WTC11 (cell line): ENCODE results near the gene CCDC28B. TPM values are rescaled to one million over a fixed set of nuclear protein-coding genes. Genes with fewer than 3 reads are reported as not detected.
A peak's percentile ranks its signal among the peaks of the same experiment; 100 is the strongest.

Source experiments
- ATAC-seq: fragments of 200-7000 bp; cut with Tn5 transposase; 2 replicates; pipeline ENCODE4 v1.10.0; 2021; ENCODE audit warnings: mild to moderate bottlenecking, moderate library complexity
- CTCF ChIA-PET: fragments of 300-600 bp; sonication (Branson Sonifier 250); formaldehyde crosslinking; loops from one replicate; lab custom pipeline; 2021; ENCODE audit warnings: antibody characterized with exemption; lab: Charles Lee
- POLR2A ChIA-PET: fragments of 350-600 bp; sonication (Branson Sonifier 250); formaldehyde crosslinking; loops from one replicate; lab custom pipeline; 2021; ENCODE audit warnings: antibody characterized with exemption; lab: Charles Lee
- DNase-seq: peaks from one replicate; pipeline ENCODE4 v3.0.0; 2021; ENCODE audit warnings: low spot score
- H3K27ac Mint-ChIP-seq: 2 replicates; pipeline ENCODE4 v1.8.0; 2021; ENCODE audit warnings: mixed read lengths
- H3K27me3 Mint-ChIP-seq: 2 replicates; pipeline ENCODE4 v1.8.0; 2021; ENCODE audit warnings: low read depth, mild to moderate bottlenecking, moderate library complexity, mixed read lengths
- H3K36me3 Mint-ChIP-seq: 2 replicates; pipeline ENCODE4 v1.8.0; 2021; ENCODE audit warnings: mixed read lengths
- H3K4me1 Mint-ChIP-seq: 2 replicates; pipeline ENCODE4 v1.8.0; 2022; ENCODE audit warnings: mixed read lengths
- H3K4me3 Mint-ChIP-seq: 2 replicates; pipeline ENCODE4 v1.8.0; 2021; ENCODE audit warnings: mild to moderate bottlenecking, moderate library complexity, mixed read lengths
- H3K9me3 Mint-ChIP-seq: 2 replicates; pipeline ENCODE4 v1.8.0; 2021; ENCODE audit warnings: mixed read lengths
- ATF2 ChIP-seq: sonication (generic); formaldehyde crosslinking; IDR thresholded peaks from 2 replicates; pipeline ENCODE4 v1.8.1; 2022; ENCODE audit warnings: low read depth, missing genetic modification reagents, borderline replicate concordance
- ATF3 ChIP-seq: sonication (generic); formaldehyde crosslinking; conservative IDR thresholded peaks from 2 replicates; pipeline ENCODE4 v1.8.1; 2022; ENCODE audit warnings: mild to moderate bottlenecking, missing genetic modification reagents
- CTCF ChIP-seq: fragments of 200-600 bp; IDR thresholded peaks from 2 replicates; pipeline ENCODE4 v1.8.0; 2022; ENCODE audit warnings: antibody characterized with exemption
- ELF4 ChIP-seq: sonication (generic); formaldehyde crosslinking; IDR thresholded peaks from 2 replicates; pipeline ENCODE4 v1.8.1; 2022; ENCODE audit warnings: low read depth, mild to moderate bottlenecking, moderate library complexity, missing genetic modification reagents
- FOXJ3 ChIP-seq: sonication (generic); formaldehyde crosslinking; IDR thresholded peaks from 2 replicates; pipeline ENCODE4 v1.9.0; 2021; ENCODE audit warnings: missing genetic modification reagents, mild to moderate bottlenecking, borderline replicate concordance
- MYBL2 ChIP-seq: sonication (generic); formaldehyde crosslinking; IDR thresholded peaks from 2 replicates; pipeline ENCODE4 v1.8.1; 2023; ENCODE audit warnings: mild to moderate bottlenecking, moderate library complexity, missing genetic modification reagents
- NR1H2 ChIP-seq: sonication (generic); formaldehyde crosslinking; IDR thresholded peaks from 2 replicates; pipeline ENCODE4 v1.9.0; 2021; ENCODE audit warnings: mild to moderate bottlenecking, moderate library complexity, missing genetic modification reagents
- RELA ChIP-seq: sonication (generic); formaldehyde crosslinking; IDR thresholded peaks from 2 replicates; pipeline ENCODE4 v1.8.1; 2022; ENCODE audit warnings: missing genetic modification reagents, mild to moderate bottlenecking, borderline replicate concordance
- SP1 ChIP-seq: sonication (generic); formaldehyde crosslinking; conservative IDR thresholded peaks from 2 replicates; pipeline ENCODE4 v1.8.1; 2022; ENCODE audit warnings: missing genetic modification reagents
- TCF7 ChIP-seq: sonication (generic); formaldehyde crosslinking; IDR thresholded peaks from 2 replicates; pipeline ENCODE4 v1.8.0; 2022; ENCODE audit warnings: mild to moderate bottlenecking, low read depth, missing genetic modification reagents, moderate library complexity
- TP53 ChIP-seq: sonication (generic); formaldehyde crosslinking; IDR thresholded peaks from 2 replicates; pipeline ENCODE4 v1.8.1; 2023; ENCODE audit warnings: mild to moderate bottlenecking, missing genetic modification reagents
- total RNA-seq: library from RNA; stranded (reverse); gene quantifications from 3 replicates; pipeline ENCODE4 v1.2.3, GENCODE V29; 2021
- TF ChIP-seq, protein P1 (sequence below): fragments of 250-450 bp; sonication (Bioruptor Pico); IDR thresholded peaks from 2 replicates; pipeline ENCODE4 v1.9.0; 2021; ENCODE audit warnings: mild to moderate bottlenecking
- TF ChIP-seq, protein P2 (sequence below): sonication (generic); formaldehyde crosslinking; IDR thresholded peaks from 2 replicates; pipeline ENCODE4 v1.8.1; 2022; ENCODE audit warnings: missing genetic modification reagents, borderline replicate concordance
- TF ChIP-seq, protein P3 (sequence below): sonication (generic); formaldehyde crosslinking; IDR thresholded peaks from 2 replicates; pipeline ENCODE4 v1.8.1; 2023; ENCODE audit warnings: mild to moderate bottlenecking, missing genetic modification reagents, moderate library complexity
- TF ChIP-seq, protein P4 (sequence below): sonication (generic); formaldehyde crosslinking; IDR thresholded peaks from 2 replicates; pipeline ENCODE4 v1.8.0; 2022; ENCODE audit warnings: mild to moderate bottlenecking, missing genetic modification reagents

CCDC28B gene
- total RNA-seq, 1 experiment from 2014 or later = 34.4 TPM

- no peak for DNase-seq
- no peak overlapping the region for H3K4me3 Mint-ChIP-seq
- H3K4me1 Mint-ChIP-seq = peaks cover 10% of the 10 kb centered on the region
- no peak overlapping the region for H3K27ac Mint-ChIP-seq
- H3K9me3 Mint-ChIP-seq = no peaks in the 10 kb centered on the region
- CTCF ChIA-PET = interaction anchor here (1.5 kb wide), 1 partner anchor 40 kb away, joined by 5 read pairs; no protein-coding TSS in a partner anchor
- POLR2A ChIA-PET = no interaction called here
- TF ChIP-seq ELF4 (CRISPR knock-in tag) = no peak
- TF ChIP-seq TCF7 (CRISPR knock-in tag) = no peak
- TF ChIP-seq SP1 (CRISPR knock-in tag) = no peak
- H3K36me3 Mint-ChIP-seq = peaks cover 4% of the 10 kb centered on the region
- H3K27me3 Mint-ChIP-seq = peaks cover 10% of the 10 kb centered on the region
- ATAC-seq = no peak
Measured at GRCh38 chr1:32208469-32208868, 8.1 kb downstream of the CCDC28B start.

DNA sequence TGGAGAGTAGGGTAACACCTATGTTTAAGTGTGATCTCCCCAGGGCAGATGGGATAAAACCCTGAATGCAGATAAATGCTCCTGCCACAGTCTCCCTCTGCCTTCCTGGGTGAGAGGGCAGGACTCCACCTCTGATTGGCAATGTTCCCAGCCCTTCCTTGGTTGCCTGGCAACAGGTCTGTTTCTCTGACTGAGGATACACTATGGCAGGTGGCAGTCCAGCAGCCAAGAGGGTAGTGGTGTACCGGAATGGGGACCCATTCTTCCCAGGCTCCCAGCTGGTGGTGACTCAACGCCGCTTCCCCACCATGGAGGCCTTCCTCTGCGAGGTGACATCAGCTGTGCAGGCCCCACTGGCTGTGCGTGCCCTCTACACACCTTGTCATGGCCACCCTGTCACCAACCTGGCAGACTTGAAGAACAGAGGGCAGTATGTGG, 8.5 kb downstream of the CCDC28B start, which contains the start of gene DCDC2B:
TSS of gene DCDC2B (plus strand) at position 199 of the 438 bp plus-strand sequence. CDS start at position 204, 5 bp downstream.
- Mint-ChIP-seq H3K9me3 (no peaks in the 10 kb centered on the region), H3K4me3 (no peak within 1 kb of the TSS), H3K27me3 (peaks cover 8% of the 10 kb centered on the region), H3K36me3 (peaks cover 4% of the 10 kb centered on the region), H3K27ac (no peak within 1 kb of the TSS; the same call in 1 of the 2 replicates), H3K4me1 (peaks cover 10% of the 10 kb centered on the region)
- TF ChIP-seq, protein P1, sequence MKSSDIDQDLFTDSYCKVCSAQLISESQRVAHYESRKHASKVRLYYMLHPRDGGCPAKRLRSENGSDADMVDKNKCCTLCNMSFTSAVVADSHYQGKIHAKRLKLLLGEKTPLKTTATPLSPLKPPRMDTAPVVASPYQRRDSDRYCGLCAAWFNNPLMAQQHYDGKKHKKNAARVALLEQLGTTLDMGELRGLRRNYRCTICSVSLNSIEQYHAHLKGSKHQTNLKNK (CRISPR knock-in tag) = no peak
- no peak for TF ChIP-seq ATF3 (CRISPR knock-in tag)
- TF ChIP-seq, protein P2, sequence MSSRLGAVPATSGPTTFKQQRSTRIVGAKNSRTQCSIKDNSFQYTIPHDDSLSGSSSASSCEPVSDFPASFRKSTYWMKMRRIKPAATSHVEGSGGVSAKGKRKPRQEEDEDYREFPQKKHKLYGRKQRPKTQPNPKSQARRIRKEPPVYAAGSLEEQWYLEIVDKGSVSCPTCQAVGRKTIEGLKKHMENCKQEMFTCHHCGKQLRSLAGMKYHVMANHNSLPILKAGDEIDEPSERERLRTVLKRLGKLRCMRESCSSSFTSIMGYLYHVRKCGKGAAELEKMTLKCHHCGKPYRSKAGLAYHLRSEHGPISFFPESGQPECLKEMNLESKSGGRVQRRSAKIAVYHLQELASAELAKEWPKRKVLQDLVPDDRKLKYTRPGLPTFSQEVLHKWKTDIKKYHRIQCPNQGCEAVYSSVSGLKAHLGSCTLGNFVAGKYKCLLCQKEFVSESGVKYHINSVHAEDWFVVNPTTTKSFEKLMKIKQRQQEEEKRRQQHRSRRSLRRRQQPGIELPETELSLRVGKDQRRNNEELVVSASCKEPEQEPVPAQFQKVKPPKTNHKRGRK = no peak
- TF ChIP-seq, protein P3, sequence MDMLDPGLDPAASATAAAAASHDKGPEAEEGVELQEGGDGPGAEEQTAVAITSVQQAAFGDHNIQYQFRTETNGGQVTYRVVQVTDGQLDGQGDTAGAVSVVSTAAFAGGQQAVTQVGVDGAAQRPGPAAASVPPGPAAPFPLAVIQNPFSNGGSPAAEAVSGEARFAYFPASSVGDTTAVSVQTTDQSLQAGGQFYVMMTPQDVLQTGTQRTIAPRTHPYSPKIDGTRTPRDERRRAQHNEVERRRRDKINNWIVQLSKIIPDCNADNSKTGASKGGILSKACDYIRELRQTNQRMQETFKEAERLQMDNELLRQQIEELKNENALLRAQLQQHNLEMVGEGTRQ (CRISPR knock-in tag) = no peak
- no peak for TF ChIP-seq TP53 (CRISPR knock-in tag)
- TF ChIP-seq ATF2 (CRISPR knock-in tag) = no peak
- TF ChIP-seq NR1H2 (CRISPR knock-in tag) = no peak
- TF ChIP-seq FOXJ3 (CRISPR knock-in tag) = no peak
- ATAC-seq = no peak
- ChIA-PET POLR2A (no interaction called here), CTCF (interaction anchor here (1.5 kb wide), 1 partner anchor 40 kb away, joined by 5 read pairs; no protein-coding TSS in a partner anchor)
- DNase-seq = no peak

DNA sequence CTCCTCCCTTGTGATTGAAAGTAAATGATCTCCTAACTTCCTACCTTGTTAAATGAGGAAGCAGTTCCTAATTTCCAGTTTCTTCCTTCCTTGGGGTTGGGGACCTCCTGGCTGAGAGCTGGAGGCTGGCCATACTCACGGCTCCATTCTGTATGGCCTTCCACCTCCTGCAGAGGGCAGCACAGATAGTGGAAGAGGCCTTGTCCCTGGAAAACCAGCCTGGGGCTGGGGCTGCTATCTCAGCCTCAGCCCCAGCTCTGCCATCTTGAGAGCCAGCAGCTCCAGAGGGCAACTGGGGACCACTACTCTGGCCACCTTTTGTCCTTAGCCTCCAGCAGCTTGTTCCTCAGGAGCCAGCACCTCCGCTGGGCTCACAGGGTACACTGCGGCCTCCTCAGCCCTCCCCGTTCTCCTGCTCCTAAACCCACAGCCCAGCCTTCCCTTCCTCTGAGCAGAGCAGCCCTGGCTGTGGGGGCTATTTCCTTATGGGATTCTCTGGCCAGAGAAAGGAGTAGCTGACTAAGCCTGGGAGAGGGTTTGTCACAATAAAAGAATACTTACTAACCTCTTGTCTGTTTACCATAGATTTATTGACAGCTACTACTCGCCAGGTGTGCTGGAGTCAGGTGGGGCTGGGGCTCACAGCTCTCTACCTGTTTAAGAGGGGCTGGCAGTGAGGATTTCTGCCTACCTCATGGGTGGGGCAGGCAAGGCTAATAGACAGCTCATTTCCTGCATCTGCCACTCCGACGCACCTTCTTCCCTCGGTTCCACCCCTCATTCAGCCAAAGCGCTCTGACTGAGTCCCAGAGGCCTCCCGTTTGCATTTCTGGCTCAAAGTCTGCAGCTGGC, 15.5 kb downstream of the CCDC28B start:
- POLR2A ChIA-PET = interaction anchor here (0.6 to 1.3 kb wide), 8 partner anchors 10 to 179 kb away, joined by 3 to 8 read pairs (median 6); partner anchors contain the start of genes BSDC1, CCDC28B, IQCC and MARCKSL1
- Mint-ChIP-seq H3K4me3 (no peak overlapping the region), H3K4me1 (peaks cover 2% of the 10 kb centered on the region; the same call in 1 of the 2 replicates), H3K9me3 (no peaks in the 10 kb centered on the region), H3K27ac (no peak overlapping the region), H3K36me3 (no peaks in the 10 kb centered on the region; the same call in 1 of the 2 replicates), H3K27me3 (peaks cover 4% of the 10 kb centered on the region; the same call in 1 of the 2 replicates)
- TF ChIP-seq FOXJ3 (CRISPR knock-in tag) = no peak
- TF ChIP-seq CTCF = peak; percentile 62; the same call in 1 of the 2 replicates
- TF ChIP-seq, protein P4, sequence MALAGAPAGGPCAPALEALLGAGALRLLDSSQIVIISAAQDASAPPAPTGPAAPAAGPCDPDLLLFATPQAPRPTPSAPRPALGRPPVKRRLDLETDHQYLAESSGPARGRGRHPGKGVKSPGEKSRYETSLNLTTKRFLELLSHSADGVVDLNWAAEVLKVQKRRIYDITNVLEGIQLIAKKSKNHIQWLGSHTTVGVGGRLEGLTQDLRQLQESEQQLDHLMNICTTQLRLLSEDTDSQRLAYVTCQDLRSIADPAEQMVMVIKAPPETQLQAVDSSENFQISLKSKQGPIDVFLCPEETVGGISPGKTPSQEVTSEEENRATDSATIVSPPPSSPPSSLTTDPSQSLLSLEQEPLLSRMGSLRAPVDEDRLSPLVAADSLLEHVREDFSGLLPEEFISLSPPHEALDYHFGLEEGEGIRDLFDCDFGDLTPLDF (CRISPR knock-in tag) = no peak
- no peak for TF ChIP-seq MYBL2 (CRISPR knock-in tag)
- no peak for TF ChIP-seq RELA (CRISPR knock-in tag)
- DNase-seq (peak; percentile 78), ATAC-seq (peak; percentile 97)
- CTCF ChIA-PET = interaction anchor here (0.5 to 2.8 kb wide), 41 partner anchors 10 to 455 kb away, joined by 3 to 69 read pairs (median 5); partner anchors contain the start of genes BSDC1, CCDC28B, FAM167B and FAM229A
